ENCODE results near the gene UGP2.
"Not testable (repeated sequence)": the region's sequence is repeated elsewhere in the genome, so short reads cannot be mapped to it uniquely, and the experiment has no call there.

UGP2 gene

DNA sequence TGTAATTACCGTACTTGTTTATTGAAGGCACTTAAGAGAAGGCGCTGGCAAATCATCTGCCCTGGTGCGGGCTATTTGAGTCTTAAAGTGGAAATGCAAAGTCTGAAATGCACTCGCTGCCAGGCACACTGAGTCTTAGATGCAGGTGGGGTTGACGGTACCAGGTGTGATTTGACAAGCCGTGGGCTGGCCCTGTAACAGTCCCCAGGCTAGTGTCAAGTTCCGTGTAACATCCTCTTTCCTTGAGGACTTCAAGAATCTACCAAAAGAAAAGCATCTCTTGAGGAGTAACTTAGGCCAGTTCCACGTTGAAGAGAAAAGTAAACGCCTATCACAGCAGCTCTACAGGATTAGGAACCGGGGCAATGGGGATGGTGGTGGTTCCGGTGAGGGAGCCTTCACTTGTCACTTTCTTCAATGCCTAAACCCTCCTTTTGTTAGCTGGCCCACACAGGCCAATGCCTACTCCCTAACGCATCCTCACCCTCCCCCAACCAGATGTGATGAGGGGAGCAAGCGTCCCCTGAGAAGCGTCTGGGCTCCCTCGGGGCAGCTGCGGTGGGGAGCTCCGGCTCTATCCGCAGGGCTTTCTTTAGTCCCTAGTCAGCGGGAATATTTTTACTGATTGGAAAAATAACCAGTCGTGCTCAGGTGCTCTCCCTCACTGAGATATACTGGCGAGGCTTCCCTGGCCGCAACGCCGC lies 1.5 kb upstream of the UGP2 start:
- peak; percentile 7 for DNase-seq (ENCODE audit: low spot score)

DNA sequence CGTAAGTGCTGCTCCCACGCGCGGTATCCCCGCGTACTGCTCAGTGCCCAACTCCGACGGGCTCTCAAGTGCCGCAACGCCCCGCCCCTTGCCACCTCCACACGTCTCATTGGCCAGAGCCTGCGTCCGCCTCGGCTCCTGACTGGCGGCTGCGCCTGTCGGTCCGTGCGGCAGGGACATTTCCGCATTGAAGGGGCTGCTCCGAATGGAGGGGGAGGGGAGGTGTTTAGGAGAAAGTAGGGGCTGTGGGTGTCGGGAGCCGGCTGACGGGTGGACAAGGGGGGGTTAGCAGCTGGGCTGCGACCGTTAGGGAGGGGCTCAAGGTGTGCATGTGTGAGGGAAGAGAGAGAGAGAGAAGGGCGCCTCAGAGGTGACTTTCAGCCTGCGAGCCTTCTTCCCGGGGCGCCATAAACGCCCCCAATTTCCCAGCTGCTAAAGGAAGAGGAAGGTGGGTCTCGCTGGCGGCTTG lies 877 bp upstream of the UGP2 start:
- peak; percentile 98 for DNase-seq (ENCODE audit: low spot score)

DNA sequence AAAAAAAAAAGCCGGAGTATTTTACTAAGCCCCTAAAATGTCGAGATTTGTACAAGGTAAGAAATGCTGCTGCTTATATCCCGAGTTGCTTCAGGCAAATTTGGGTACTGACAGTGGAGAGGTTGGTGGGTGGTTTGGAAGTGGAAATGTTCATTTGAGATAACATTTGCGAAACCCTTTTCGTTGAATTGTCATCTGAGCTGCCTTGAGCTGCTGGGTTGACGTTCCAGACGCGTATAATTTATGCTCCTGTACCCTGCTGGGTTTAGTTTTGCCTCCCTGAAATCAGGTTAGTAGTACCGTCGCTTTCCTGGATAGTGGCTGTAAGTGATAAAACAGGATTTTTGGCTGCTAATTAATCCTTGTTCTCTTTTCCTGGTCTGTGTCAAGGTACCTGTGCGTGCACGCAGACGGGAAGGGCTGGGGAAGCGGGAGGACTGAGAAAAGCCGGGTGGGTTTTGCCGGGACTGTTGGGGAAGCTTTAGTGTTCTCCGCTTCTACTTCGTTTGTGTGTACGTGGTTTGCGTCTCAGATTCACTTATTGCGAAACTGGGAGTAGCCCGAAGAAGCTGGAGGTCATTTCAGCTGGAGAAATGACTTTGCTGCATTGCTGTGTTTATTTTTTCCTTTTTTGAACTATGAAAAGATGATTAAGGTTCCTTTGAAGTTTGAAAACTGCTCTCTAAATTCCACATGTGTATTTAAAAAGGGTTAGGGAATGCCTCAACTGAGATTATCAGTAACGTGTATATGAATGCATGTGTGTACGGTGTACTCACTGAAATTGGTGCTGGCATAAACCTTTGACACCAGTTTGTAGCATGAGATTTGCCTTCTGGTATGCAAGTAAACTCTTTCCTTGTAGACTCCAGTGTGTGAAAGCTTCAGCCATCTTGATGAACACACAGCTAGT lies 709 bp downstream of the UGP2 start:
- DNase-seq (ENCODE audit: low spot score): peak; percentile 53

DNA sequence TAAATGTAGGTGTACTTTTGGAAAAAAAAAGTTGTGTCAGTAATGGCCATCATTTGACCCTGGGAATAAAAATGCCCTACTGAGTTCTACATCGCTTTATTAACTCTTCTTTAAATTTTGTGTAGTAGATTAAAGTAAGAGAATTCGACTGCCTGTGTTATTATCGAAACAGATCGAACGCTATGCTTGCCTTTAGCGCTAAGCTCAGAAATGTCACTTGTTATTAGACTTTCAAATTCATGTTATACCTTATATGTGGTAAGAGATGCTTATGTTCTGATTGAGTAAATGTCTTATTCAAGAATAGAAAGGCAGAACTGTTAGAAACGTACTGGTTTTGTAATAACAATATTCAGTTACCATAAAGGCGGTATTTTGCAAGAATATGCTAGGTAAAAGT lies 1.4 kb downstream of the UGP2 start:
- DNase-seq (ENCODE audit: low spot score): no peak

DNA sequence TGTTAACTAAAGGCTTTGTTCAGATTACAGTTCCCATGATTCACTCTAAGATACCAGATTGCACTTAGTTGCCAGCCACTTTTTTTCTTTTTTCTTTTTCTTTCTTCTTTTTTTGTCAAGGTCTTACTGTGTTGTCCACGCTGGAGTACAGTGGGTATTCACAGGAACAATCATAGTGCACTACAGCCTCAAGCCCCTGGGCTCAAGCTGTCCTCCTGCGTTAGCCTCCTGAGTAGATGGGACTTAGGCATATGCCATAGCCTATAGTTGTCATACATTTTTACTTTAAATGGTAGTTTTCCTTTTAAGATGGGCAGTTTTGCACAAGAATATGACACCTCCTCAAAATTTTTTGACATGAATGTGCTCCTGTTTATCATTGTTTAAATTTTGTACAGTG lies 2.1 kb downstream of the UGP2 start:
- no peak for DNase-seq (ENCODE audit: low spot score)

DNA sequence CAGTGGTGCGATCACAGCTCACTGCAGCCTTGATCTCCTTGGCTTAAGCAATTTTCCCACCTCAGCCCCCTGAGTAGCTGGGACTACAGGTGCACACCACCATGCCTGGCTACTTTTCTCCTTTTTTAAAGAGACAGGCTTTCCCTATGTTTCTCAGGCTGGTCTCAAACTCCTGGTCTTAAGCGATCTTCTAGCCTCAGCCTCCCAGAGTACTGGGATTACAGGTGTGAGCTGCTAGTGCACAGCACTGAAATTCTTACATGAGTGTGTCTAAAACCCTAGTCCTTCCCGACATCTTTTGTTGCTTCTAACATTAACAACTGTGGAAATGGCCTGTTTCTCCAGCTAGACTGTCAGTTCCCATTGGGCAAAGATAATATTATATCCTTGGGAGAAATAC lies 2.9 kb downstream of the UGP2 start:
- DNase-seq (ENCODE audit: low spot score): no peak

DNA sequence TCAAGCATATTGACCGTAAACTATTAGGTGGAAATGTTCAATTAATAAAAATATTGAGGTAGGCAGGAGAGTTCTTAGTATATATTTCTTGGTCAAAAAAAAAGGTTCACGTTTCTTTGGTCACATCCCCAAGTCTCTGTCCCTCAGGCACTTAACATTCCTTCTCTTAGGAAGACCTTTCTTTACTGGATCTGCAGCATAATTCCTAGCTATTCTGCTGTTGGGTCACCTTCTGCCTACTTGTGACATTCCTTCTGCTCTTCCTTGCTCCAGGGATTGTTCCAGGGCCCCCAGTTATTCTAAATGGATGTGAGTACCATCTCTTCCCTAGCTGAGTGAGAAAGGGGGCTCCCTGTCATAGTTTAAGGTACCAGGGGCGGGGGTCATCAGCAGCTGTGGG lies 4.2 kb downstream of the UGP2 start:
- DNase-seq (ENCODE audit: low spot score): no peak

DNA sequence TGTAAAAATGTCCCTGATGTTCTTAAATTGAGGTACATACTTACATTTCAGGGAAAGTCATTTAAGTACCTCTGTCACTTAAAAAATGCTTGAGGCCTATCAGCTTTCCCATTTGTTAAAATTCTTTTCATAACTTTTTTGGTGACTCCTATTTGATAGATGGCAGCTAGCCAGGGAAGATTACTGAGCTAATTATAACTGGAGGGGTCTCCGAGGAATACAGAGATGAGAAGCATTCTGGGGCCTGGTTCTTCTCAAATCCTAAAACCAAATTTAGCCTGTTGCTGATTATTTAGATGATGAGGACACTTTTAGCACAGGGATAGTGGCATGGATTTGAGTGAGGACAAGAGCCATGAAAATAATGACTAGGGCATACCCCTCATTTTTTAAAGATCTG lies 4.8 kb downstream of the UGP2 start:
- no peak for DNase-seq (ENCODE audit: low spot score)

DNA sequence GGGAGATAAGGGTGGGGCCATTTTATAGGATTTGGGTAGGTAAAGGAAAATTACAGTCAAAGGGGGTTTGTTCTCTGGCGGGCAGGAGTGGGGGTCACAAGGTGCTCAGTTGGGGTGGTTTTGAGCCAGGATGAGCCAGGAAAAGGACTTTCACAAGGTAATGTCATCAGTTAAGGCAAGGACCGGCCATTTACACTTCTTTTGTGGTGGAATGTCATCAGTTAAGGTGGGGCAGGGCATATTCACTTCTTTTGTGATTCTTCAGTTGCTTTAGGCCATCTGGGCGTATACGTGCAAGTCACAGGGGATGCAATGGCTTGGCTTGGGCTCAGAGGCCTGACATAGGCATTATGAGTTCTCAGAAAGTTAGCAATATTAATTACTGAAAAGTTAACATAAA lies 5.9 kb downstream of the UGP2 start:
- not testable (repeated sequence) for DNase-seq (ENCODE audit: low spot score)

DNA sequence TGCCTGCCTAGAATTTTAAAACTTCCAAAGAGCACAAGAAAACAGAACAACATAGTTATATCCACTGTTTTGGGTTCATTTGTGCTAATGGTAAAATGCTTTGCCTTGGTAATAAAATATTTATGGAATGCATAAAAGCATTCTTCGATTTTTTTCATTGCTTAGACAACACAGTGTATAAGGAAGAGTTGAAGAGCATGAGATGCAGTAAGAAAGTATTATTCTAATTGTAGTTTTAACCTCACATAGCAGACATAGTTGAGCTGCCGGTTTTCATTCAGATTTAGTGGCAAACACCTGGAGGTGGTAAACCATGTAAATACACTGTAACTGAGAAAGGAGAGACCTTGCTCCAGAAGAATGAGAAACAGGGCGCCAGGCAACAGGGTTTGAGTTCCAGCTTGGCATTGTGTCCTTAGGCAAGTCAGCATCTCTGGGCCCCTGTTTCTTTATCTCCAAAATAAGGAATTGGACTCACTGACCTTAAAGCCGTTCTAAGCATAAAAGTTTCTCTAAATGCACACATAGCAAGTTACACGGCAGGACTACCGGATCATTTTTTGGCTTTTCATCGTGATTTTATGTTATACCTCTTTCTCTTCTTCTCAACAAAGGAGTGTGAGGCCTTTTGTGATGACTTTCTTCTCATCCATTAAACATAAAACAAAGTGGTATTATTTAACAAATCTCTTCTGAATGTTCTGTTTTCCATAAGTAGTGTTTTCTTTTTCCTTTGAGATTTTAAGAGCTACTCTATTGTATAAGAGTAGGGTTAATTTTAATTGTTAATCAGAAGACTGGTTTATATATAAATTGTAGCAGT lies 7.9 kb downstream of the UGP2 start:
- DNase-seq (ENCODE audit: low spot score): no peak

DNA sequence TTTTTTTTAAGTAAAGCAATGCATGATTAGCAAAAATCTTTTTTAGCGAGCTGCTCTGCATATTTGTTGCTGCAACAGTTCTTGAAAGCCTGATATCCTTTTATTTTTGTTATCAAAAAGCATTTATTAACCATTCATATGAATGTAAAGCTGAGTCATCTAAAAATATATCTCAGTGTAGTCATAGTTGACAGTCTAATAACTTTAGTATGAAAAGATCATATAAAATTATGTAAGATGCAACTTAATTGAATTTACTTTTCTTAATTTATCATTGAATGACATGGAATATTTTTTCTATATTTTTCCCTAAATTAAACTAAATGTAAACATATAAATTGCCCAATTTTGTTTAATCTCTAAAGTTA lies 8.5 kb downstream of the UGP2 start:
- DNase-seq (ENCODE audit: low spot score): no peak

DNA sequence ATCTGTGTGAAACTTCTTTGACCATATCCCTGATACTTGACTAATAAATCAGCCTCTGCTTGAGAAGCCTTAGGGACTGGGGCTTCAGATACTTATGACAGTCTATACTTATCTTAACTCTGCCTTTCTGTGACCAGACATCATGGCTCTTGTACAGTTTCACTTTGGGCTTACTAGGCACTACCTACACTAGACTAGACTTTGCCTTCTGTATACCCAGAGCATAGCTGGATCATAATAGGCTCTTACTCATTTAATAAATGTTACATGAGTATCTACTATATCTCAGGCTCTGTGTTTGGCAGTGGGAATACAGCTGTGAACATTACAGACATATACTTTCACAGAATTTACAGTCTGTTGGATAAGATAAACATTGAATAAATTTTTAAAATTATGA lies 9.0 kb downstream of the UGP2 start:
- DNase-seq (ENCODE audit: low spot score): peak; percentile 21

DNA sequence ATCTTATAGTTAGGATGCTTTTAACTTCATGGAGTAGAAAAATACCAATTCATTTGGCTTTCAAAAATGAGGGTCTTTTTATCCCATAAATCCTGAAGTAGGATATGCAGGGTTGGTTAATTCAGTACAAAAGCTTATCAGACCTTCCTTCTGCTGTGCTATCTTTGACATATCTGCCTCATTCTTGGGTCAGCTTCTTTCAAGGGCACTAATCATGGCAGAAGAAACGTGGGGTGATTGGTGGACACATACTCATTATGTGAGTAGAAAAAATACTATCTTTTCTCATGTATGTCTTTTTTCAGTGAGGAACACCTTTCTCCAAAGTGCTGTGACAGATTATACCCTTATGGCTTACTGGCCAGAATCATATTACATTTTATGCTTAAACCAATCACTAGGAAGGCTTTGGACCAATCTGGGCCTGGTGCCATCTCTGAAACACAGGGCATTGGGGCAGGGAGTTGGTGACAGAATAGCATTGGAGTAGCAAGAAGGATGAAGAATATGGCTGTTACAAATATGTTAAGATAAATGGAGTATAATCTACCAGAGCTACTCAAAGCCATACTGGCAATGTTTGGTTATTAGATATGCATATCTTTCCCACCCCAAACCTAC lies 10.1 kb downstream of the UGP2 start:
- no peak for DNase-seq (ENCODE audit: low spot score)

DNA sequence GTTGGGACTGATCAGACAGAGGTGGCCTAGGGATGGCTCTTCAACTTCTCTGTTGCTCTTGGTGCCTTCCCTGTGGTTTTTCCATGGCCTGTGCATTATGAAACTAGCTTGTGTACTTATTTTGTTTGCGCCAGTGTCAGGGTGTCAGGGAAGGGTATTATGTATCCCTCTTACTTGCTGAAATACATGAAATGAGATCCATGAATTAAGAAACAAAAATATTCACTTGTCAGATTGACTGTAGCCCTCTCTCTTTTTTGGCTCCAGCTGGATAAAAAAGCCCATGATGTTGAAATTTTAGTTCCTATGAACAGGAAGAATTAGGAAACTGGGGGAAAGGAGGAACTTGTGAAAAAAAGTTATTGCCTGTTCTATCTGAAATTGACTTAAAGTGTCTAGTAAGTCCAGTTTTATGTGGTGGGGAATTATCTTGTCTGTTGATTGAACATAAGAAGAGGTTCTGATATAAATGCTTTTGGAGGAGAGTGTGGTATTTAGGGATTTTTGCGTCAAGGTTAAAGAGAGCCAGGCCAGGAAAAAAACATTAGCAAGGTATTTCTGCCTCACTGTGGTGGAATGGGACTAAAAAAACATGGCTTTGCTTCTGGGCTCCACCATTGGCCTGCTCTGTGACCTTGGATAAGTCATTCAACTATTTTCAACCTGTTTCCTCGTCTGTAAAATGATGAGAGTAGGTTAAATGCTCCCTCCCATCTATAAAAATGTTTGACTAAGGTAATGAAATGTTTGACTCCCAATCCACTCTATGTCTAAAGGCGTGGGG lies 12.0 kb downstream of the UGP2 start:
- peak; percentile 26 for DNase-seq (ENCODE audit: low spot score)

DNA sequence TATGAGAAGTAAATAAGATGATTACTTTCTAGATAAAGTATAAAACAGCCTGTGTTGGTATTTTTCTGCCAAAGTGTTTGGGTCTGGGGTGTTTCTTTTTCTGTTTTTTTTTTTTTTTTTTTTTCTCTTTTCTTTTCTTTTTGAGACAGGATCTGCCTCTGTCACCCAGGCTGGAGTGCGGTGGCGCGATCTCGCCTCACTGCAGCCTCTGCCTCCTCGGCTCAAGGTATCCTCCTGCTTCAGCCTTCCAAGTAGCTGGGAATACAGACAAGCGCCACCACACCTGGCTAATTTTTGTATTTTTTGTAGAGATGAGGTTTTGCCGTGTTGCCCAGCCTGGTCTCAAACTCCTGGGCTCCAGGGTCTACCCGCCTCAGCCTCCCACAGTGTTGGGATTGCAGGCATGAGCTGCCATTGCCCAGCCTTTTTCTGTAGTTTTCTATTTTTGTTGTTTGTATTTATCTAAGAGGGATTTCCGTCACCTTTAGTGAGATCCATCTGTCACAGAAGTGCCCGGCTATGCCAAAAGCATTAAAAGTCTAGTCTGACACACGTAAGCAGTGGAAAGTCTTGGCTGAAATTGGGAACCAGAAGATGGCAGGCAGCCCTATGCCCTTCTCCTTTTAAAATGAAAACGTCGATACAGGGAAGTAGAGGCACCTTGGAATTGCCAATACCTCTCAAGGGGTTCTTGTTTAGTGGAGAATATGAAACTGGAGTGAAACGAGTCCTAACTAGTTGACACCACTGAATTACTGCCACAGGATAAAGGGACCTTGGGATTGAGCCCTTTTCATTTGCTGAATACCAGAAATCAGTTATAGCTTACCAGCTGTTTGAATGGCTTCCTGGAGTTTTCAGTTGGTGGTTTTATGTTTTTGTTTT lies 14.0 kb downstream of the UGP2 start:
- no peak for DNase-seq (ENCODE audit: low spot score)

DNA sequence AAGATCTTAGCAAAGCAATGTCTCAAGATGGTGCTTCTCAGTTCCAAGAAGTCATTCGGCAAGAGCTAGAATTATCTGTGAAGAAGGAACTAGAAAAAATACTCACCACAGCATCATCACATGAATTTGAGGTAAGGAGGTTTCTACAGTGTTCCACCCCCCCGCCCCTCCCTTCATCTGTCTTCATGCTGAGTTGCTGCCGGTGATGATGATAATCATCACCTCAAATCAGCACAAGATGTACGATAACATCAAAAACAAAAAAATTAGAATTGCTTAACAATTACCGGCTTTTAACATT lies 14.6 kb downstream of the UGP2 start:
- DNase-seq (ENCODE audit: low spot score): no peak

DNA sequence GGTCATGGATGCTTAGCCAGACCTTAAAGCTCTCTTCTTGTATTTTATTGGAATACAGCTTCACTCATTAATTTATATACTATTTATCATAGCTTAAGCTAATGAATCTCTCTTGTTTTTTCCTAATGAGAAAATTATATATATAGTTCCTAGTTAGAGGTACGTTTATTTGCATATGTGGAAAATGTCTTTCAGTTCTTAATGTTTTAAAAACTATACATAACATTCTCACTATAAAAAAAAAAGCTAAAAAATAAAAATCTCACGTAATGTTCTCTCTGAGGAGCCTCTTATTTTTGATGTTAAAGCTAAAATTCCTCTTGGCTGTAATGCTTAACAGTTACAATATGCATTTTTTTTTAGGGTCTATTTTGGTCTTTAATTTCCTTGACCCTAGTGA lies 16.6 kb downstream of the UGP2 start:
- DNase-seq (ENCODE audit: low spot score): no peak

DNA sequence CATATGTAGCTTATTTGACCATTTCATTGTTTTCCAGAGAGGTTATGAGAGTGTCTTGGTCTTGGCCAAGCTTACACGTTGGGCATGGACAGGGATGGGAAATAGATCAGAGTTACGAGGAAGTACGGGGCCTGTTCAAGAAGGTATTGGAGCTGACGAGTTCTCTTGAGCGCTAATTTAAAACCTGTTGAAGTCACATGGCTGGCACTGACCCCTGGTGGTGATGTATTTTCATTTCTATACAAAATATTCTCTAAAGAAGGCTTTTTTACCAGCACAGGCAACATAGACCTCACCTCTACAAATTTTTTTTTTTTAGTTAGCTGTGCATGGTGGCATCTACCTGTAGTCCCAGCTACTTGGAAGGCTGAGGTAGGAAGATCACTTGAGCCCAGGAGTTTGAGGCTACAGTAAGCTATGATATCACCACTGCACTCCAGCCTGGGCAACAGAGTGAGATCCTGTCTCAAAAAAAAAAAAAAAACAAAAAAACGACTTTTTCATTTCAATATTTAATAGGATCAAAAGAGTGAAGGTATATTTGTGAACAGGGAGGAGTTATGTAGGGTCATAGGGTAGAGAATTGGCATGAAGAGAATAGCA lies 19.6 kb downstream of the UGP2 start:
- peak; percentile 64 for DNase-seq (ENCODE audit: low spot score)

DNA sequence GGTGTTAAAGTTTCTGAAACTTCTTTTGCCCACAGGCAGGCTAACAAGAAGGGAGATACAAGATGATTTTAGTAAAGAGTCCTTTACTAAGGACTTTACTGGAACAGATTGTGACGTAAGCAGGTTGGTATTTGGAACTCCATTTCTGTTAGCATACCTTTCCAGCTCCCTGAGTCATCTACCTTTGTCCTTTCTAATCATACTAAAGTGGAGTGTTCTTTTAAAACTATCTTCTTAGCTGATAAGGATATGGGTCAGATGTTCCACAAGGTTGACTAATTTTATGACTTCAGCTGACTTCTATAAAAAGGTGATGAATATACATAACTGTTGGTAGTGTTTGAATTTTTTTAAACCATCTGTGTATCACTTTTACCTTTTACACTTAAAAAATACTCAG lies 21.1 kb downstream of the UGP2 start:
- peak; percentile 88 for DNase-seq (ENCODE audit: low spot score)

DNA sequence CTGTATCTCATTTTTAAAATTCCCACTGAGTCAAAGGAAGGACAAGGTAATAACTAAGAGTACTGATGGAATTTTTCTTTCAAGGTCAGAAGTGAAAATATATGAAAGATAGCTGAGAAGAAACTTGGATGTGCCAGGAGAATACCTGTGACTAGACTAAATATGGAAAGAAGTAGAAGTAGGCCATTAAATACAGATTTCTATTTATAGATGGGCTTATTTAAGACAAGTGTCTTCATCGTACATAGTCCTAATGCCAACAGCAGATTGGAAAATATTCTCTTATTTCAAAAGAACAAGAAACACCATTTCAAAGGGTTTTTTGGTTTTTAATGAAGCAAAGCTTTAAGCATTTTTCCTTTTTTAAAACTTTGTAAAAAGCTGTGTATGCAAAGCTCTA lies 22.0 kb downstream of the UGP2 start:
- no peak for DNase-seq (ENCODE audit: low spot score)
